ENCODE data around the gene SYNE4. TPM values are rescaled to one million over a fixed set of nuclear protein-coding genes. Genes with fewer than 3 reads are reported as not detected.
"Not testable (repeated sequence)": the region's sequence is repeated elsewhere in the genome, so short reads cannot be mapped to it uniquely, and the experiment has no call there.

Gene SYNE4
- total RNA-seq, 3 donors from 2014 or later (not counting 1 experiment from before 2014, with no cell fraction given) = 0.41 to 2.6 (median 1.5) TPM

- no peak for DNase-seq
- H3K27me3 Mint-ChIP-seq (ENCODE audit: low read depth in 2 of 2) = peaks cover 34 to 51% of the 10 kb centered on the region in 2 donors
- TF ChIP-seq CTCF (IDR thresholded peaks at IDR 0.05) = no peak
- intact Hi-C loops (cut with micrococcal nuclease) = no loop called here
- ATAC-seq = no peak
- Histone ChIP-seq H3K36me3 (ENCODE audit: control insufficient read depth, insufficient read depth, low read length) (no peaks in the 10 kb centered on the region), H3K27me3 (ENCODE audit: control insufficient read depth, insufficient read depth, low read length) (peaks cover 15% of the 10 kb centered on the region), H3K9me3 (ENCODE audit: control insufficient read depth, insufficient read depth, low read length) (no peaks in the 10 kb centered on the region), H3K4me3 (ENCODE audit: low read length) (no peak overlapping the region), H3K27ac (ENCODE audit: low read length) (no peak overlapping the region), H3K4me1 (ENCODE audit: control insufficient read depth, insufficient read depth, low read length) (peaks cover 9% of the 10 kb centered on the region)
- WGBS (ENCODE audit: insufficient coverage) = 96% methylated on average over 5 of the region's 5 CpGs
- no peak overlapping the region for H3K27ac Mint-ChIP-seq
- H3K4me3 Mint-ChIP-seq = no peak overlapping the region
- H3K9me3 Mint-ChIP-seq = no peaks in the 10 kb centered on the region
- H3K4me1 Mint-ChIP-seq = peaks cover 0 to 8% of the 10 kb centered on the region in 2 donors
- H3K36me3 Mint-ChIP-seq = no peaks in the 10 kb centered on the region
These were observed 22.5 kb downstream of the SYNE4 start for GRCh38 chr19:35986111-35986510.

- DNase-seq = no peak
- intact Hi-C loops (cut with micrococcal nuclease) = no loop called here
- H3K36me3 Mint-ChIP-seq = no peaks in the 10 kb centered on the region
- peaks cover 15% of the 10 kb centered on the region for H3K27me3 ChIP-seq (ENCODE audit: control insufficient read depth, insufficient read depth, low read length)
- H3K36me3 ChIP-seq (ENCODE audit: control insufficient read depth, insufficient read depth, low read length) = no peaks in the 10 kb centered on the region
- H3K27ac Mint-ChIP-seq = no peak overlapping the region
- H3K27ac ChIP-seq (ENCODE audit: low read length) = no peak overlapping the region
- 84% methylated on average over 8 of the region's 8 CpGs for WGBS (ENCODE audit: insufficient coverage)
- no peaks in the 10 kb centered on the region for H3K9me3 ChIP-seq (ENCODE audit: control insufficient read depth, insufficient read depth, low read length)
- H3K9me3 Mint-ChIP-seq = no peaks in the 10 kb centered on the region
- no peak for TF ChIP-seq CTCF (IDR thresholded peaks at IDR 0.05)
- H3K4me3 Mint-ChIP-seq = no peak overlapping the region
- H3K27me3 Mint-ChIP-seq (ENCODE audit: low read depth in 2 of 2) = peaks cover 36 to 52% of the 10 kb centered on the region in 2 donors
- H3K4me3 ChIP-seq (ENCODE audit: low read length) = no peak overlapping the region
- H3K4me1 Mint-ChIP-seq = peaks cover 0 to 8% of the 10 kb centered on the region in 2 donors
- peaks cover 9% of the 10 kb centered on the region for H3K4me1 ChIP-seq (ENCODE audit: control insufficient read depth, insufficient read depth, low read length)
- no peak for ATAC-seq
These were observed 25.4 kb downstream of the SYNE4 start for GRCh38 chr19:35983177-35983576.

GRCh38 chr19:35980997-35981396 lies 27.6 kb downstream of the SYNE4 start:
- H3K4me3 Mint-ChIP-seq; H3K27ac ChIP-seq (ENCODE audit: low read length); H3K36me3 ChIP-seq (ENCODE audit: control insufficient read depth, insufficient read depth, low read length); H3K9me3 ChIP-seq (ENCODE audit: control insufficient read depth, insufficient read depth, low read length); ATAC-seq; H3K27ac Mint-ChIP-seq; H3K27me3 ChIP-seq (ENCODE audit: control insufficient read depth, insufficient read depth, low read length); H3K36me3 Mint-ChIP-seq; intact Hi-C loops (cut with micrococcal nuclease); H3K4me1 Mint-ChIP-seq; DNase-seq; H3K4me1 ChIP-seq (ENCODE audit: control insufficient read depth, insufficient read depth, low read length); H3K4me3 ChIP-seq (ENCODE audit: low read length); H3K9me3 Mint-ChIP-seq: not testable (repeated sequence)
- 83% methylated on average over 2 of the region's 4 CpGs for WGBS (ENCODE audit: insufficient coverage)
- H3K27me3 Mint-ChIP-seq (ENCODE audit: low read depth in 2 of 2) = peaks cover 28 to 46% of the 10 kb centered on the region in 2 donors

- Mint-ChIP-seq H3K9me3 (no peaks in the 10 kb centered on the region), H3K4me3 (no peak overlapping the region), H3K27me3 (ENCODE audit: low read depth in 2 of 2) (peaks cover 12 to 32% of the 10 kb centered on the region in 2 donors), H3K4me1 (no peaks in the 10 kb centered on the region), H3K27ac (no peak overlapping the region), H3K36me3 (no peaks in the 10 kb centered on the region)
- H3K4me3 ChIP-seq (ENCODE audit: low read length) = no peak overlapping the region
- H3K4me1 ChIP-seq (ENCODE audit: control insufficient read depth, insufficient read depth, low read length) = no peaks in the 10 kb centered on the region
- TF ChIP-seq CTCF (IDR thresholded peaks at IDR 0.05) = no peak
- whole genome bisulfite sequencing (ENCODE audit: insufficient coverage) = 61% methylated on average over 20 of the region's 20 CpGs
- ATAC-seq (no peak), DNase-seq (no peak)
- H3K9me3 ChIP-seq (ENCODE audit: control insufficient read depth, insufficient read depth, low read length) = no peaks in the 10 kb centered on the region
- intact Hi-C loops (cut with micrococcal nuclease) = no loop called here
- no peak overlapping the region for H3K27ac ChIP-seq (ENCODE audit: low read length)
- no peaks in the 10 kb centered on the region for H3K27me3 ChIP-seq (ENCODE audit: control insufficient read depth, insufficient read depth, low read length)
- no peaks in the 10 kb centered on the region for H3K36me3 ChIP-seq (ENCODE audit: control insufficient read depth, insufficient read depth, low read length)
These were observed 29.7 kb downstream of the SYNE4 start for GRCh38 chr19:35978832-35979365.

All from natural killer cell (primary cell).